Measurements from ENCODE around the gene HOXD12. TPM values are rescaled to one million over a fixed set of nuclear protein-coding genes. Genes with fewer than 3 reads are reported as not detected.

The HOXD12 gene
- total RNA-seq, 2 experiments from 2014 or later: 0.25 TPM; not detected in 1

- Histone ChIP-seq H4K20me1 (ENCODE audit: insufficient read depth, low read length) (no peaks in the 10 kb centered on the region), H3K36me3 (ENCODE audit: insufficient read depth, low read length) (no peaks in the 10 kb centered on the region), H3K27ac (ENCODE audit: low read depth, low read length, poor library complexity, severe bottlenecking) (no peak overlapping the region), H3K79me2 (ENCODE audit: insufficient read depth, low read depth, low read length) (no peaks in the 10 kb centered on the region), H3K9me3 (ENCODE audit: low read length) (no peaks in the 10 kb centered on the region), H3K4me2 (ENCODE audit: low read length) (no peak overlapping the region), H3K4me3 (ENCODE audit: low read depth, low read length, poor library complexity, severe bottlenecking) (no peak overlapping the region), H3K9me2 (ENCODE audit: insufficient read depth, low read length) (no peaks in the 10 kb centered on the region), H3K4me1 (ENCODE audit: insufficient read depth, low read length, poor library complexity, severe bottlenecking) (no peaks in the 10 kb centered on the region), H2AFZ (ENCODE audit: low read length) (no peak overlapping the region)
- no peak for TF ChIP-seq CTCF (conservative IDR thresholded peaks at IDR 0.05; ENCODE audit: low read length)
- TF ChIP-seq EZH2phosphoT487 (IDR thresholded peaks at IDR 0.05; ENCODE audit: borderline replicate concordance, low read depth, low read length): no peak
- DNase-seq (ENCODE audit: low spot score): no peak
- no TSS peak for BruUV-seq (replicated peaks)
- ChIA-PET POLR2A (interaction anchor here (0.6 kb wide), 1 partner anchor 762 kb away, joined by 3 read pairs; no protein-coding TSS in a partner anchor), CTCF (ENCODE audit: unreplicated experiment) (no interaction called here)
- intact Hi-C loops (cut with micrococcal nuclease; ENCODE audit: unreplicated experiment): no loop called here
These were observed 21.0 kb downstream of the HOXD12 start for GRCh38 chr2:176120364-176121189.

- H3K79me2 ChIP-seq (ENCODE audit: insufficient read depth, low read depth, low read length): no peaks in the 10 kb centered on the region
- ChIA-PET CTCF (ENCODE audit: unreplicated experiment) (no interaction called here), POLR2A (no interaction called here)
- no peak overlapping the region for H2AFZ ChIP-seq (ENCODE audit: low read length)
- no peaks in the 10 kb centered on the region for H4K20me1 ChIP-seq (ENCODE audit: insufficient read depth, low read length)
- no peaks in the 10 kb centered on the region for H3K36me3 ChIP-seq (ENCODE audit: insufficient read depth, low read length)
- H3K27ac ChIP-seq (ENCODE audit: low read depth, low read length, poor library complexity, severe bottlenecking): no peak overlapping the region
- H3K4me2 ChIP-seq (ENCODE audit: low read length): no peak overlapping the region
- H3K4me1 ChIP-seq (ENCODE audit: insufficient read depth, low read length, poor library complexity, severe bottlenecking): no peaks in the 10 kb centered on the region
- no TSS peak for BruUV-seq (replicated peaks)
- no peak for DNase-seq (ENCODE audit: low spot score)
- H3K9me3 ChIP-seq (ENCODE audit: low read length): no peaks in the 10 kb centered on the region
- TF ChIP-seq EZH2phosphoT487 (IDR thresholded peaks at IDR 0.05; ENCODE audit: borderline replicate concordance, low read depth, low read length) (no peak), CTCF (conservative IDR thresholded peaks at IDR 0.05; ENCODE audit: low read length) (no peak)
- intact Hi-C loops (cut with micrococcal nuclease; ENCODE audit: unreplicated experiment): no loop called here
- H3K9me2 ChIP-seq (ENCODE audit: insufficient read depth, low read length): no peaks in the 10 kb centered on the region
- no peak overlapping the region for H3K4me3 ChIP-seq (ENCODE audit: low read depth, low read length, poor library complexity, severe bottlenecking)
These were observed 21.8 kb downstream of the HOXD12 start for GRCh38 chr2:176121190-176122051.

Data from OCI-LY7 (cell line).